GM19468 (cell line): ENCODE measurements around the gene ELMOD3.
A peak's percentile ranks its signal among the peaks of the same experiment; 100 is the strongest.
"Not testable (repeated sequence)": the region's sequence is repeated elsewhere in the genome, so short reads cannot be mapped to it uniquely, and the experiment has no call there.

Source experiments
- ATAC-seq: cut with Tn5 transposase; IDR thresholded peaks from one replicate; pipeline ENCODE4 v1.9.1; 2021; ENCODE audit warnings: mild to moderate bottlenecking, moderate library complexity, moderate number of reproducible peaks; ENCODE audit not compliant: unreplicated experiment; ENCODE audit errors: extremely low read depth

Gene ELMOD3

GRCh38 chr2:85354286-85355072, at the start of gene ELMOD3, which contains the start of gene RETSAT:
ELMOD3 (plus strand) TSS chr2:85354769; CDS start chr2:85357199, 2,430 bp downstream.
RETSAT (minus strand) TSS chr2:85354528; CDS start chr2:85354507, 21 bp downstream.
- peak; percentile 91 for ATAC-seq

DNA sequence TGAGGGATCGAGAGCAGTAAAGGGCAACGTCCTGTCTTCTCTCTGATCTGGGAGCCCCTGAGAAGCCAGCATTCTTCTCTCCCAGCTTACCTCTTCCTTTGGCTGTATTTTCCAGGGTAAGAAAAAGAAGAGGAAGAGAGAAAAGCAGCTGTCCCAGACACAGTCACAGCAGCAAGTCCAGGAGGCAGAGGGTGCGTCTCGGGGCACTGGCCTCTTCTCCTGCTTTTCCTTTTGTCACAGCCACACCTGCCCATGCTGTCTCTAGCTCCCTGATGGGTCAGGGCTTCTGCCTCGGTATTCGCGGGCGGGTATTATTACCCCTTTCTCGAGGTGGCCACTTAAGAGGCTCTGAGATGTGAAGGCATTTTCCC, 47.1 kb upstream of the ELMOD3 start:
- ATAC-seq: no peak

DNA sequence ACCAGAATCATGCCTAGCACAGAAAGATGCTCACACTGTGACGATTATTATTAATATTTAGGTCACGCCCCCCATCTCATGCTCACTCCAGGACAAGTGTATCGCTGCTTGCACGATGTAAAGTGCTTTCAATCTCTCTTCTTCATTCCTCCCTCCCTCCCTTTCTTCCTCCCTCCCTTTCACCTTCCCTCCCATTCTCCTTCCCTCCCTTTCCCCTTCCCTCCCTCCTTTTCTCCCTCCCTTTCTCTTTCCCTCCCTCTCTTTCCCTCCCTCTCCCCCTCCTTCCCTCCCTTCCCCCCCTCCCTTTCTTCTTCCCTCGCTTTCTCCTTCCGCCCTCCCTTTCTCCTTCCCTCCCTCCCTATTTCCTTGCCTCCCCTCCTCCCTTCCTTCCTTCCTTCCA, 46.4 kb upstream of the ELMOD3 start:
- ATAC-seq: no peak

DNA sequence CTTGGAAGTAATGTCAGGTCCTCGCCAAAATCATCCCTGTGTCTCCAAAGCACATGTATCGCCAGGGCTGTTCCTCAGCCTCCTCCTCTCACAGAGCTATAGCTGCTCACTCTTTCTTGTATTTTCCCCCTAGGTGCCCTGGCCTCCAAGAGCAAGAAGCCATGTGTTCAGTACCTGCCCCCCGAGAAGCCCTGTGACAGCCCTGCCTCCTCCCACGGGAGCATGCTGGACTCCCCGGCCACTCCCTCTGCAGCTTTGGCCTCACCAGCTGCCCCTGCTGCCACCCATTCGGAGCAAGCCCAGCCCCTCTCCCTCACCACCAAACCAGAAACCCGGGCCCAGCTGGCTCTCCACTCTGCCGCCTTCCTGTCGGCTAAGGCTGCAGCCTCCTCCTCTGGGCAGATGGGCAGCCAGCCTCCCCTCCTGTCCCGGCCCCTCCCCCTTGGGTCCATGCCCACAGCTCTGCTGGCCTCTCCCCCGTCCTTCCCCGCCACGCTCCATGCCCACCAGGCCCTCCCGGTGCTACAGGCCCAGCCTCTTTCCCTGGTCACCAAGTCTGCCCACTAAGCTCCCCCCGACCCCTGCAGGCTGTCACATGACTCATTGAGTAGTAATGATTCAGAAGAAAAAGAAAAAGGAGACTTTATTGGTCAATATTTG, 45.5 kb upstream of the ELMOD3 start:
- ATAC-seq: no peak

DNA sequence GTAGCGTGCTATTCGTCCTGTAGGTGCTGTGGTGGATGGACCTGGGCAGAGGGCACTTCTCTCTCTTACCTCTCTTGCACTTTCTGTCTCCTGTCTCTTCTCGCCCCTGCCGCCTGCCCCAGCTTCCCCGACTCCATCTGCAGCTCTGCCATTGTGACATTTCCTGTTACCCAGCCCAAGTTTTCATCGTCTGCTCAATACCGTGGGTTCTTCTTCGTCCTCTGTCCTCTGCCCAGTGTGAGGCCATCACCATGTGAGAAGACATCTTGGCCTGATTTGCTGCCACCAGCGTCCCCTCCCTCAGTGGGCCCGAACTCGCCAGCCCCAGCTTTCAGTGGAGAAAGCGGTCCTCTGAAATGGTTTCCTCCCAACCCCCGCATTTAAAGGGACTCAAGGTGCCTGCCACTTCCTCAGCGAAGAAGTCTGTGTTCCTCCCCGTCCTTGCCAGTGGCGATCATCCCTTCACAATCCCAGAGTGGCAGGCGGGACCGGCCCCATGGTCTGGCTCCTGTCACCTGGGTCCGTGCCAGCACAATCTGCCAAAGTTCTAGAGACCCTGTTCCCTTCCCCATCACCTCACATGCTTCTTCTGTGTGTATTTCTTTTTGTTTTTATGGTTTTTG, 44.8 kb upstream of the ELMOD3 start:
- no peak for ATAC-seq

DNA sequence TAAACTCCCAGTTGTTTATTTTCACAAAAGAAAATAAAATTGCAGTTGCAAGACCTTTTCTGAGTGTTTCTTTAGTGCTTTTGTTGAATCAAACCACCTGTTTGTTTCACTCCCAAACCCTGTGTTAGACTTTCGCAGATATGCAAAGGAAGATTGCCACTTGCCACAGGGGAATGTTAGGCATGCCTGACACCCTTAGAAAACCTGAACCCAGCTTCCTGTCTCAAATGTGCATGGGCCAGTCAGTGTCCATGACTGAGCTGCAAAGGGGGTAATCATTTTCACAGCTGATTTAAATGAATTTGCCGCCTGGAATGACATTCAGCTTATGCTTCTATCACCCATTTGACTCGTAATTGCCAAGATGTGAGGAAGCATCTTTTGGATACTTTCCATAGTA, 44.2 kb upstream of the ELMOD3 start:
- ATAC-seq: no peak

DNA sequence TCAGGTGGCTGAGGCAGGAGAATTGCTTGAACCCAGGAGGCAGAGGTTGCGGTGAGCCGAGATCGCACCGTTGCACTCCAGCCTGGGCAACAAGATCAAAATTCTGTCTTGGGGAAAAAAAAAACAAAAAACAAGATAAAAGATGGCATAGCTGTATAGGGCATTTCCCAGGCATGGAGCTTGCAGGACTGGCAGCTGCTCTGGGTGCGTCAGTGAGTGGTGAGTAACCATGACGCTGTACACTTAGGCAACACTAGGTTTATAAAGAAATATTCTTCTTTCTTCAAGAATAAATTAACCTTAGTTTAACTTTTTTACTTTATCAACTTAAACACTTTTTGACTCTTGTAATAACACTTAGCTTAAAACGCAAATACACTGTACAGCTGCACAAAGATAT, 42.2 kb upstream of the ELMOD3 start:
- ATAC-seq: no peak

GRCh38 chr2:85314884-85315242, 39.7 kb upstream of the ELMOD3 start:
- ATAC-seq: no peak

DNA sequence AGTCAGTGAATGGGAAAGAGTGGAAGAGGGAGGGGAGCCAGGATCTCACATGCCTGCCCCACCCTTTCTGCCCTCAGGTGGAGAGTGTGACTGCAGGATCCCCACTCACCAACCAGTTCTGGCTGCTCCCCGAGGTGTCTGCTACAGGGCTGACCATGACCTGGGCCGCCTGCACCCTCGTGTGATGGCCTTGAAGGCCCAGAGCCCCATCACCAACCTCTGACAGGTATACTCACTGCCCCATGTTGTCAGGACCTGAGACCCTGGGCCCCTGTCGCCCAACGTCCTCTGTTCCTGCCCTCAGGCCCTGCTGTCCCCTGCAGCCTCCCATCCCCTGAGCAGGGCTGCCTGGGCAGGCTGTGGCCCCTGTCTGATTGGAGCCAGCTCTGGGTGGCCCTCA, 38.6 kb upstream of the ELMOD3 start:
- ATAC-seq: not testable (repeated sequence)

DNA sequence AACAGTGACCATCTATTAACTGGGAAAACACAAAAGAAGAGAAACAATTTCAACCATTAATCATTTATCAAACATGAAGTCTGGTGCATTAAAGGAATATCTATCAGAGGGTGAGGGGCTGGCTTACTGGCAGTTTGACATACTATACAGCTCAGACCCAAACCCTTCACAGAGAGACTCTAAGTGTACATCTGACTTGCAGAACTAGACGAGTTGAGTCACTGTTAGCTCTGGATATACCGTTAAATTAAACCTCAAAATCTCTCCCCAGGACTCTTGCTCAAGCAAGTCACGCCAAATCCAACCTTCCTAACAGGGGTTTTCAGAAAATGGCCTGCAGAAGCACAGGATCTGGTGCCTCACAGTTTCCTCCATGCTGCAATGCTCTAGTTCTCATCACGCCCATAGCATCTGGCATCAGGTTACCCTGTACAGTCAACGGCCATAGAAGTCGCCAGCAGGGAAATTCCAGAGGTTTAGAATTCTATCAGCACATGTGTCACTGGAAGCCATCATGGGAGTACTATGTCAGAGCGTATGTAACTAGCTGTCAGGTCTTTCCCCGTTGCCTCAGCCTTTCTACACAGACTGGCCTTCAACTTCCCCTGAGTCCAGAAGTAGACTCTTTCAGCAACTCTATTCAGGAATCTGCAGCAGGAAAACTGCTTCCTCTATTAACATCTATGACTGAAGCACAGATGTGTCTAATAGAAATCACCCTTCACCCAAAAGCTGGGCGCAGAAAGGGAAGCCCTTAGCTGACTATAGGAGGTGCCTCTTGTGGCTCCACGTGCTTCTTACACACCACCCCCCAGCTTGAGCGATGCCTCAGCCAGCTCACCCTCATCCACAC, 36.1 kb upstream of the ELMOD3 start:
- no peak for ATAC-seq

DNA sequence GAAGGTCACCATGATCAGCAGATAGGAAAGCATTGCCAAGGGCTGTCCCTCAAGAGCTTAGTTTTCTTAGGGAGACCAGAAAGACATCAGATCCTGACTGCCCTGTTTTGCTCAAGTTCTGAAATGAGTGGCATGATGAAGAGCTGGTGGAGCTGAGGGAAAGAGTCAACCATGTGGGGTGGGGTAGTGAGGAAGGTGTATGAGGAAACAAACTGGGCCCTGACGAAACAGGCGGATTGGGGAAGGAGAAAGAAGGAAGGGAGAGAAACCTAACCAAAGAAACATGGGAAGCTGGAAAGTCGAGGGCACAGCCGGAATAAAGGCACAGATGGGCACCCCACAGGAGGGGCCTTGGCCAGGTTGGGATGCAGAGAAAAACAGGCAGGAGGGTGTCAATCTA, 34.8 kb upstream of the ELMOD3 start:
- no peak for ATAC-seq

DNA sequence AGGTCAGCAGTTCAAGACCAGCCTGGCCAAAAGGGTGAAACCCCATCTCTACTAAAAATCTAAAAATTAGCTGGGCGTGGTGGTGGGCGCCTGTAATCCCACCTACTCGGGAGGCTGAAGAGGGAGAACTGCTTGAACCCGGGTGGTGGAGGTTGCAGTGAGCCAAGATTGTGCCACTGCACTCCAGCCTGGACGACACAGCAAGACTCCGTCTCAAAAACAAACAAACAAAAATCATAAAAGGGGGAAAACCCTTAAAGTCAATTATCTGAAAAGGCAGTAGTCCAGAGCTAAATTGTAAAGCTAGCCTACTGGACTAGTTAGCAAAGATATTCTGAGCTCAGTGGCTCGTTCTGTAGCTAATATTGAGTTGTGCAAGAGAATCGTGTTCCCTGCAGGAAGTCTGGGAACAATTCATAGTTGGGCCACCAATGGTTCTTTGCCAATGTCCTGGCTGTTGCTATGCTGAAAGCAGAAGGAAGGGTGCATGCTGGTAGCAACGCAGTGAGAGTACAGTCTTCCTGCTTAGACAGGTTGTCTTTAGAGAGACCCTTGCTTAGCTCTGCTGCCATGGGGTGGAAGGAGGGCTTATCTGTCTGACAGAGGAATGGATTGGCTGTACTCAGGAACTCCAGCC, 31.1 kb upstream of the ELMOD3 start:
- no peak for ATAC-seq

DNA sequence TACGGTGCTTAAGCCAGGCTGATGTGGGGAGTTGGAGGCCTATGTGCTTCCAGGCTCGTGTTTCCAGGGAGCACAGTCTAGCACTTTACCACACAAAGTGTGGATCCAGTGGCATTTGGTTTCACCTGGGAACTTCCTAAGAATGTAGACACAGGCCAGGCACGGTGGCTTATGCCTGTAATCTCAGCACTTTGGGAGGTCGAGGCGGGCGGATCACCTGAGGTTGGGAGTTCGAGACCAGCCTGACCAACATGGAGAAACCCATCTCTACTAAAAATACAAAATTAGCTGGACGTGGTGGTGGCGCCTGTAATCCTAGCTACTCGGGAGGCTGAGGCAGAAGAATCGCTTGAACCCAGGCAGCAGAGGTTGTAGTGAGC, 30.6 kb upstream of the ELMOD3 start:
- ATAC-seq: not testable (repeated sequence)

- no peak for ATAC-seq
Observed at GRCh38 chr2:85324639-85325465, 29.7 kb upstream of the ELMOD3 start.

GRCh38 chr2:85325466-85325811, 29.1 kb upstream of the ELMOD3 start:
- no peak for ATAC-seq

DNA sequence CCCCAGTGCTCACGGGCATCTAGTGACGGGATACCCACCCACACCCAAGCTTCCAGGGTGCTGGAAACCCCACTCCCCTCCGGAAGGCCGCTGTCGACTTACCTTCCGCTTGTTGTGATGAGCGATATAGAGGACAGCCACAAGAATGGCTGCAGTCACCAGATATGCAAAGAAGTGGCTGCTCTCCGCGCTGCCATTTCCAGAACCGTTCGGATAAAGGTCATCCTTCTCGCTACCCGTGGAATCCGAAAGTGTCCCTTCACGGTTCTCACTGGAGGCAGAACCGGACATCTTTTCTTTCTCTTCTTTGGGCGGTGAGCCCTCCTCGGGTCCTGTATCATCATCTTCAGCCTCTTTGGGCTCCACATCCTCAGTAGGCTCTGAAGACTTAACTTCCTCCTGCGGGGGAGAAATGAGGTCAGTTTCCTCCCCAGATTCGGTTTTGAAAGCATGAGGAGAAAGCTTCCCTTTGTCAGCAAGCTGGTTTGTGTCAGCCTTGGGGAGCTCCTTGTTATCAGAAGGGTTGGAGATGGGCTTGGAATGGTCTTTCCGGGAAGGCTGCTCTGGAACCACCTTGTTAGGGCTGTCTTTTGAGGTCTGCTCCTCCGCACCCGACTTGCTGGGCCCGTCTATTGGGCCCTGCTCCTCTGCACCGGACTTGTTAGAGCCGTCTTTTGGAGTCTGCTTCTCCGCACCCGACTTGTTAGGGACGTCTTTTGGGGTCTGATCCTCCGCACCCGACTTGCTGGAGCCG, 28.0 kb upstream of the ELMOD3 start:
- peak; percentile 17 for ATAC-seq

DNA sequence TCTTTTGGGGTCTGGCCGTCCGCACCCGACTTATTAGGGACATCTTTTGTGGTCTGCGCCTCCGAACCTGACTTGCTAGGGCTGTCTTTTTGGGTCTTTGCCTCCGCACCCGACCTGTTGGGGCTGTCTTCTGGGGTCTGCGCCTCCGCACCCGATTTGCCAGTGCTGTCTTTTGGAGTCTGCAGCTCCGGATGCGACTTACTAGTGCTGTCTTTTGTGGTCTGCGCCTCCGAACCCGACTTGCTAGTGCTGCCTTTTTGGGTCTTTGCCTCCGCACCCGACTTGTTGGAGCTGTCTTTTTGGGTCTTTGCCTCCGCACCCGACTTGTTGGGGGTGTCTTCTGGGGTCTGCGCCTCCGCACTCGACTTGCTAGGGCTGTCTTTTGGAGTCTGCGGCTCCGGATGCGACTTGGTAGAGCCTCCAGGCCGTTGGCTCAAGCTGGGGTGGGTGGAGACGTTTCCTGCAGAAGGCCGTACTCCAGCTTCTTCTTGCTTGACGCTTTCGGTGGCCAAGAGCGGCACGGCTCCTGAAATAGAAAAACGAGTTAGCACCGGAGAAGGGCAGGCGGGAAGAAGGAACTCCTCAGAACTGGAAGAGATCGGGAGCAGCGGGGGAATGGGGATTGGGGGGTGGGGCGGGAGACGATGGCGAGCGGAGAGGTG, 27.3 kb upstream of the ELMOD3 start:
- no peak for ATAC-seq
